K562 (cell line): ENCODE measurements around the gene MYO1F. TPM values are rescaled to one million over a fixed set of nuclear protein-coding genes. Genes with fewer than 3 reads are reported as not detected.
A peak's percentile ranks its signal among the peaks of the same experiment; 100 is the strongest.

Experiments used
- ATAC-seq: fragments of 200-7000 bp; cut with Tn5 transposase; 3 replicates; pipeline ENCODE4 v1.9.1; 2020; ENCODE audit warnings: moderate library complexity
- BruUV-seq: library from RNA; stranded (reverse); fragments of 400-500 nt; replicated peaks from 2 replicates; lab custom pipeline; 2021; lab: Mats Ljungman, UMichigan
- CTCF ChIA-PET: fragments of 300-600 bp; formaldehyde crosslinking; extraction: SDS; loops from one replicate; lab custom pipeline; 2021; ENCODE audit warnings: low intra/inter-chr PET ratio; lab: Yijun Ruan, JAX
- POLR2A ChIA-PET: fragments of 300-600, 350-650 bp; sonication (Branson Sonifier 250); formaldehyde crosslinking; extraction: SDS; loops from one replicate; lab custom pipeline; 2021; ENCODE audit warnings: antibody characterized with exemption, inconsistent platforms; lab: Yijun Ruan, JAX
- DNase-seq, 4 experiments: peaks; one replicate each; pipeline versions ENCODE4 v3.0.0 to v3.0.0-alpha.2; 2011 to 2018; ENCODE audit warnings: low spot score in 3 of 4, mixed read lengths in 3 of 4; ENCODE audit errors: extremely low read depth in 1 of 4
- FAIRE-seq: peaks from 2 replicates; lab custom pipeline; 2011; peaks lifted over from hg19 to GRCh38; lab: Jason Lieb, UNC
- H2AFZ ChIP-seq: 2 replicates; pipeline ENCODE4 v1.6.0; 2011; ENCODE audit warnings: low read depth, low read length, control low read depth, inconsistent platforms
- H3K27ac ChIP-seq: fragments of 200-600 bp; 3 replicates; pipeline ENCODE4 v1.8.0; 2011; ENCODE audit warnings: low read depth, mild to moderate bottlenecking, control low read depth, inconsistent platforms, low read length, moderate library complexity, mixed read lengths; ENCODE audit errors: extremely low read depth
- H3K27me3 ChIP-seq, 2 experiments: fragments of 300-600 bp in 1 of 2; 2 replicates in 1 of 2; 3 replicates in 1 of 2; pipeline versions ENCODE4 v1.6.0 to v1.8.0; 2011; ENCODE audit warnings: inconsistent platforms in 2 of 2, low read length in 2 of 2, mild to moderate bottlenecking in 1 of 2, mixed read lengths in 1 of 2, moderate library complexity in 1 of 2; ENCODE audit not compliant: control insufficient read depth in 2 of 2, insufficient read depth in 2 of 2
- H3K36me3 ChIP-seq: fragments of 300-600 bp; 3 replicates; pipeline ENCODE4 v1.8.0; 2011; ENCODE audit warnings: mild to moderate bottlenecking, low read length, inconsistent platforms; ENCODE audit not compliant: control insufficient read depth, insufficient read depth
- H3K4me1 ChIP-seq, 2 experiments: fragments of 200-600 bp in 1 of 2; replicated peaks in 1 of 2; 2 replicates in 1 of 2; 3 replicates in 1 of 2; pipeline versions ENCODE4 v1.5.1 to v1.8.0; 2011; ENCODE audit warnings: inconsistent platforms in 2 of 2, low read length in 2 of 2, mild to moderate bottlenecking in 1 of 2, mixed read lengths in 1 of 2, moderate library complexity in 1 of 2; ENCODE audit not compliant: control insufficient read depth in 2 of 2, insufficient read depth in 2 of 2
- H3K4me2 ChIP-seq: 2 replicates; pipeline ENCODE4 v1.6.1; 2011; ENCODE audit warnings: low read length, control low read depth, inconsistent platforms, mixed read lengths; ENCODE audit not compliant: insufficient read depth
- H3K4me3 ChIP-seq: fragments of 200-600 bp; sonication (generic), shearing (Covaris generic); 2 replicates; pipeline ENCODE4 v1.5.1; 2016; ENCODE audit warnings: control low read depth, inconsistent platforms
- H3K79me2 ChIP-seq: fragments of 200-600 bp; 3 replicates; pipeline ENCODE4 v1.8.0; 2011; ENCODE audit warnings: low read length, inconsistent platforms; ENCODE audit not compliant: control insufficient read depth, insufficient read depth
- H3K9ac ChIP-seq, 2 experiments: 2 replicates each; pipeline versions ENCODE4 v1.6.0 to v1.6.1; 2011; ENCODE audit warnings: low read depth in 2 of 2, low read length in 2 of 2, control low read depth in 1 of 2, inconsistent platforms in 1 of 2, mild to moderate bottlenecking in 1 of 2, mixed read lengths in 1 of 2; ENCODE audit not compliant: insufficient read depth in 1 of 2
- H3K9me1 ChIP-seq: one replicate; pipeline ENCODE4 v1.6.0; 2011; ENCODE audit warnings: inconsistent platforms, mild to moderate bottlenecking, low read length, moderate library complexity; ENCODE audit not compliant: control insufficient read depth, insufficient read depth
- H3K9me3 ChIP-seq: replicated peaks from 2 replicates; pipeline ENCODE4 v1.5.1; 2011; ENCODE audit warnings: low read depth, low read length, inconsistent platforms; ENCODE audit not compliant: control insufficient read depth, insufficient read depth
- H4K20me1 ChIP-seq: replicated peaks from 2 replicates; pipeline ENCODE4 v1.6.1; 2011; ENCODE audit warnings: low read length, inconsistent platforms, mixed read lengths; ENCODE audit not compliant: control insufficient read depth, insufficient read depth
- ATF3 ChIP-seq, 2 experiments: fragments of 450-650 bp in 1 of 2; sonication (generic) in 1 of 2; formaldehyde crosslinking in 1 of 2; IDR thresholded peaks in 1 of 2; conservative IDR thresholded peaks in 1 of 2; 2 replicates each; pipeline versions ENCODE4 v1.6.1 to v1.8.1; 2016 to 2023; ENCODE audit warnings: mild to moderate bottlenecking in 2 of 2, moderate library complexity in 2 of 2, inconsistent platforms in 1 of 2, missing genetic modification reagents in 1 of 2
- CC2D1A ChIP-seq: fragments of 450-650 bp; IDR thresholded peaks from 2 replicates; pipeline ENCODE4 v1.6.1; 2017; ENCODE audit warnings: mild to moderate bottlenecking
- ETV5 ChIP-seq: sonication (generic); formaldehyde crosslinking; IDR thresholded peaks from 2 replicates; pipeline ENCODE4 v1.4.0; 2020; ENCODE audit warnings: low read depth, mild to moderate bottlenecking, missing genetic modification reagents
- HDAC3 ChIP-seq: fragments of 450-650 bp; IDR thresholded peaks from 2 replicates; pipeline ENCODE4 v1.6.1; 2018; ENCODE audit warnings: borderline replicate concordance, mild to moderate bottlenecking, moderate library complexity; ENCODE audit not compliant: partially characterized antibody
- RFX1 ChIP-seq: fragments of 450-650 bp; IDR thresholded peaks from 2 replicates; pipeline ENCODE4 v1.6.1; 2016; ENCODE audit warnings: mild to moderate bottlenecking, moderate library complexity
- SETDB1 ChIP-seq: IDR thresholded peaks from one replicate; pipeline ENCODE4 v1.6.1; 2012; ENCODE audit warnings: low read length, control low read depth, inconsistent platforms
- SRSF7 ChIP-seq: fragments of 200-400 bp; formaldehyde crosslinking; optimal IDR thresholded peaks from 2 replicates; pipeline ENCODE3; 2017; ENCODE audit warnings: mild to moderate bottlenecking, low read depth, low read length
- THRAP3 ChIP-seq: fragments of 450-650 bp; IDR thresholded peaks from 2 replicates; pipeline ENCODE4 v1.6.1; 2016; ENCODE audit warnings: mild to moderate bottlenecking, inconsistent platforms, borderline replicate concordance
- ZFP36 ChIP-seq: fragments of 150-350 bp; IDR thresholded peaks from 2 replicates; pipeline ENCODE4 v1.6.1; 2018; ENCODE audit warnings: low read length, low read depth; ENCODE audit not compliant: partially characterized antibody
- ZNF143 ChIP-seq: sonication (generic); formaldehyde crosslinking; IDR thresholded peaks from 2 replicates; pipeline ENCODE4 v1.9.0; 2022; ENCODE audit warnings: mild to moderate bottlenecking, missing genetic modification reagents
- ZNF23 ChIP-seq: fragments of 250-450 bp; sonication (Bioruptor Pico); IDR thresholded peaks from 2 replicates; pipeline ENCODE4 v1.4.0; 2020; ENCODE audit warnings: mild to moderate bottlenecking
- ZNF551 ChIP-seq: fragments of 250-450 bp; sonication (Bioruptor Pico); IDR thresholded peaks from 2 replicates; pipeline ENCODE4 v1.5.0; 2021; ENCODE audit warnings: mild to moderate bottlenecking, moderate library complexity
- ZNF583 ChIP-seq: fragments of 250-450 bp; sonication (Bioruptor Pico); IDR thresholded peaks from 2 replicates; pipeline ENCODE4 v1.4.0; 2020
- WGBS: fragments of 100-300 bp; shearing (Covaris generic); methylation state at CpG from one replicate; pipeline ENCODE4 v1.1.6; 2016; ENCODE audit warnings: low coverage, mixed read lengths; ENCODE audit not compliant: insufficient coverage; ENCODE audit errors: missing lambda C conversion rate; 5-methylcytosine and 5-hydroxymethylcytosine counted together
- in situ Hi-C: fragments of 300-500 bp; cut with MboI; formaldehyde crosslinking; loops from 4 replicates; pipeline ENCODE4 v1.15.0; 2018; ENCODE audit warnings: inconsistent platforms, mixed read lengths
- intact Hi-C: fragments of 100-400 bp; cut with micrococcal nuclease; formaldehyde crosslinking; loops from 2 replicates; pipeline ENCODE4 v1.14.2; 2022
- polyA plus RNA-seq, 8 experiments: library from polyadenylated mRNA; depleted of rRNA in 4 of 8; stranded (reverse) in 5 of 8; unstranded in 3 of 8; fragments of >200 nt; fragmentation: Nextera tagmentation in 2 of 8; fragmentation: Illumina TruSeq in 1 of 8; extraction: Ambion mirVana in 2 of 8; extraction: Trizol in 1 of 8; gene quantifications; 2 replicates each; pipeline versions ENCODE4 v1.2.1 to v1.2.3, GENCODE V29; 2011 to 2014; ENCODE audit warnings: inconsistent platforms in 1 of 8, missing spikeins in 1 of 8
- total RNA-seq, 7 experiments: library from RNA; depleted of rRNA in 6 of 7; stranded (reverse); fragments of >200 nt in 6 of 7; fragmentation: Illumina TruSeq in 2 of 7; extraction: Trizol in 2 of 7; gene quantifications; 2 replicates each; pipeline versions ENCODE4 v1.2.1 to v1.2.3, GENCODE V29; 2011 to 2021; ENCODE audit warnings: low replicate concordance in 1 of 7
- TF ChIP-seq, protein P1 (sequence below): sonication (generic); formaldehyde crosslinking; IDR thresholded peaks from 2 replicates; pipeline ENCODE4 v1.8.1; 2022; ENCODE audit warnings: missing genetic modification reagents
- TF ChIP-seq, protein P2 (sequence below): fragments of 450-650 bp; conservative IDR thresholded peaks from 2 replicates; pipeline ENCODE4 v1.6.1; 2016; ENCODE audit warnings: missing genetic modification characterization, low read depth, mild to moderate bottlenecking, control low read depth, missing compliant biosample characterization
- TF ChIP-seq, protein P3 (sequence below): fragments of 450-650 bp; IDR thresholded peaks from 2 replicates; pipeline ENCODE4 v1.6.1; 2018; ENCODE audit not compliant: partially characterized antibody

Gene MYO1F
- total and polyA plus RNA-seq, 9 of the 15 experiments (the other 6 are each of a cell fraction or from before 2014, with no cell fraction given), result 0.78 to 9.4 (median 4.3) TPM

- WGBS, result 47% methylated on average over 4 of the region's 4 CpGs
- peak overlapping the region; percentile 63; the same call in 1 of the 2 replicates for H2AFZ ChIP-seq
- POLR2A ChIA-PET, result interaction anchor here (1.0 to 1.3 kb wide), 2 partner anchors 9 to 160 kb away, joined by 3 to 4 read pairs; no protein-coding TSS in a partner anchor
- H3K9ac ChIP-seq, result no peak overlapping the region
- no peak overlapping the region for H3K4me2 ChIP-seq
- CTCF ChIA-PET, result interaction anchor here (0.6 kb wide), 1 partner anchor 72 kb away, joined by 4 read pairs; no protein-coding TSS in a partner anchor
- no peaks in the 10 kb centered on the region for H4K20me1 ChIP-seq
- H3K9me3 ChIP-seq, result no peaks in the 10 kb centered on the region
- H3K4me3 ChIP-seq, result no peak overlapping the region
- no peaks in the 10 kb centered on the region for H3K9me1 ChIP-seq
- in situ Hi-C loops, result no loop called here
- intact Hi-C loops, result loop anchor here (5.0 to 10.0 kb wide), 2 partner anchors 163 to 225 kb away; partner anchors contain the start of gene MARCHF2
- ATAC-seq (no peak), FAIRE-seq (no peak), DNase-seq (no peak)
- no TSS peak for BruUV-seq
- H3K36me3 ChIP-seq, result no peaks in the 10 kb centered on the region
- H3K4me1 ChIP-seq, result peaks cover 15 to 37% of the 10 kb centered on the region in 2 experiments
- H3K27me3 ChIP-seq, result peaks cover 0 to 15% of the 10 kb centered on the region in 2 experiments; a peak in 2 of 5 replicates
- no peak overlapping the region for H3K27ac ChIP-seq
- H3K79me2 ChIP-seq, result no peaks in the 10 kb centered on the region
- no peak for TF ChIP-seq ZNF143 (CRISPR knock-in tag)
- no peak for TF ChIP-seq ZNF23 (CRISPR knock-in tag)
- TF ChIP-seq, protein P1, sequence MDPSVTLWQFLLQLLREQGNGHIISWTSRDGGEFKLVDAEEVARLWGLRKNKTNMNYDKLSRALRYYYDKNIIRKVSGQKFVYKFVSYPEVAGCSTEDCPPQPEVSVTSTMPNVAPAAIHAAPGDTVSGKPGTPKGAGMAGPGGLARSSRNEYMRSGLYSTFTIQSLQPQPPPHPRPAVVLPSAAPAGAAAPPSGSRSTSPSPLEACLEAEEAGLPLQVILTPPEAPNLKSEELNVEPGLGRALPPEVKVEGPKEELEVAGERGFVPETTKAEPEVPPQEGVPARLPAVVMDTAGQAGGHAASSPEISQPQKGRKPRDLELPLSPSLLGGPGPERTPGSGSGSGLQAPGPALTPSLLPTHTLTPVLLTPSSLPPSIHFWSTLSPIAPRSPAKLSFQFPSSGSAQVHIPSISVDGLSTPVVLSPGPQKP (CRISPR knock-in tag), result no peak
- no peak for TF ChIP-seq SRSF7
- TF ChIP-seq ATF3 (IDR thresholded peaks at IDR 0.05), result no peak
- no peak for TF ChIP-seq ATF3 (CRISPR knock-in tag; conservative IDR thresholded peaks at IDR 0.05)
- no peak for TF ChIP-seq THRAP3
- no peak for TF ChIP-seq ZNF583 (CRISPR knock-in tag)
- no peak for TF ChIP-seq HDAC3
- TF ChIP-seq CC2D1A, result no peak
- TF ChIP-seq SETDB1, result no peak
- no peak for TF ChIP-seq ZNF551 (CRISPR knock-in tag)
- TF ChIP-seq ZFP36, result no peak
- TF ChIP-seq ETV5 (CRISPR knock-in tag), result no peak
- TF ChIP-seq, protein P2, sequence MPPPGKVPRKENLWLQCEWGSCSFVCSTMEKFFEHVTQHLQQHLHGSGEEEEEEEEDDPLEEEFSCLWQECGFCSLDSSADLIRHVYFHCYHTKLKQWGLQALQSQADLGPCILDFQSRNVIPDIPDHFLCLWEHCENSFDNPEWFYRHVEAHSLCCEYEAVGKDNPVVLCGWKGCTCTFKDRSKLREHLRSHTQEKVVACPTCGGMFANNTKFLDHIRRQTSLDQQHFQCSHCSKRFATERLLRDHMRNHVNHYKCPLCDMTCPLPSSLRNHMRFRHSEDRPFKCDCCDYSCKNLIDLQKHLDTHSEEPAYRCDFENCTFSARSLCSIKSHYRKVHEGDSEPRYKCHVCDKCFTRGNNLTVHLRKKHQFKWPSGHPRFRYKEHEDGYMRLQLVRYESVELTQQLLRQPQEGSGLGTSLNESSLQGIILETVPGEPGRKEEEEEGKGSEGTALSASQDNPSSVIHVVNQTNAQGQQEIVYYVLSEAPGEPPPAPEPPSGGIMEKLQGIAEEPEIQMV, result no peak
- TF ChIP-seq, protein P3, sequence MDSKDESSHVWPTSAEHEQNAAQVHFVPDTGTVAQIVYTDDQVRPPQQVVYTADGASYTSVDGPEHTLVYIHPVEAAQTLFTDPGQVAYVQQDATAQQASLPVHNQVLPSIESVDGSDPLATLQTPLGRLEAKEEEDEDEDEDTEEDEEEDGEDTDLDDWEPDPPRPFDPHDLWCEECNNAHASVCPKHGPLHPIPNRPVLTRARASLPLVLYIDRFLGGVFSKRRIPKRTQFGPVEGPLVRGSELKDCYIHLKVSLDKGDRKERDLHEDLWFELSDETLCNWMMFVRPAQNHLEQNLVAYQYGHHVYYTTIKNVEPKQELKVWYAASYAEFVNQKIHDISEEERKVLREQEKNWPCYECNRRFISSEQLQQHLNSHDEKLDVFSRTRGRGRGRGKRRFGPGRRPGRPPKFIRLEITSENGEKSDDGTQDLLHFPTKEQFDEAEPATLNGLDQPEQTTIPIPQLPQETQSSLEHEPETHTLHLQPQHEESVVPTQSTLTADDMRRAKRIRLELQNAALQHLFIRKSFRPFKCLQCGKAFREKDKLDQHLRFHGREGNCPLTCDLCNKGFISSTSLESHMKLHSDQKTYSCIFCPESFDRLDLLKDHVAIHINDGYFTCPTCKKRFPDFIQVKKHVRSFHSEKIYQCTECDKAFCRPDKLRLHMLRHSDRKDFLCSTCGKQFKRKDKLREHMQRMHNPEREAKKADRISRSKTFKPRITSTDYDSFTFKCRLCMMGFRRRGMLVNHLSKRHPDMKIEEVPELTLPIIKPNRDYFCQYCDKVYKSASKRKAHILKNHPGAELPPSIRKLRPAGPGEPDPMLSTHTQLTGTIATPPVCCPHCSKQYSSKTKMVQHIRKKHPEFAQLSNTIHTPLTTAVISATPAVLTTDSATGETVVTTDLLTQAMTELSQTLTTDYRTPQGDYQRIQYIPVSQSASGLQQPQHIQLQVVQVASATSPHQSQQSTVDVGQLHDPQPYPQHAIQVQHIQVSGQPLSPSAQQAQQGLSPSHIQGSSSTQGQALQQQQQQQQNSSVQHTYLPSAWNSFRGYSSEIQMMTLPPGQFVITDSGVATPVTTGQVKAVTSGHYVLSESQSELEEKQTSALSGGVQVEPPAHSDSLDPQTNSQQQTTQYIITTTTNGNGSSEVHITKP, result no peak
- TF ChIP-seq RFX1, result no peak
These were observed 499 bp upstream of the MYO1F start for GRCh38 chr19:8577741-8578140.
